Stimulated activated CD4-positive, alpha-beta T cell treated with anti-CD3 and anti-CD28 coated beads, Interleukin-4, amount 100 ng/mL, for 1 hour (primary cell): ENCODE measurements around the gene PALM.
A peak's percentile ranks its signal among the peaks of the same experiment; 100 is the strongest.

Experiments
- DNase-seq: peaks from one replicate; pipeline ENCODE4 v3.0.0-alpha.2; 2020

Gene PALM

GRCh38 chr19:788686-788982 is 79.9 kb downstream of the PALM start:
- no peak for DNase-seq

DNA sequence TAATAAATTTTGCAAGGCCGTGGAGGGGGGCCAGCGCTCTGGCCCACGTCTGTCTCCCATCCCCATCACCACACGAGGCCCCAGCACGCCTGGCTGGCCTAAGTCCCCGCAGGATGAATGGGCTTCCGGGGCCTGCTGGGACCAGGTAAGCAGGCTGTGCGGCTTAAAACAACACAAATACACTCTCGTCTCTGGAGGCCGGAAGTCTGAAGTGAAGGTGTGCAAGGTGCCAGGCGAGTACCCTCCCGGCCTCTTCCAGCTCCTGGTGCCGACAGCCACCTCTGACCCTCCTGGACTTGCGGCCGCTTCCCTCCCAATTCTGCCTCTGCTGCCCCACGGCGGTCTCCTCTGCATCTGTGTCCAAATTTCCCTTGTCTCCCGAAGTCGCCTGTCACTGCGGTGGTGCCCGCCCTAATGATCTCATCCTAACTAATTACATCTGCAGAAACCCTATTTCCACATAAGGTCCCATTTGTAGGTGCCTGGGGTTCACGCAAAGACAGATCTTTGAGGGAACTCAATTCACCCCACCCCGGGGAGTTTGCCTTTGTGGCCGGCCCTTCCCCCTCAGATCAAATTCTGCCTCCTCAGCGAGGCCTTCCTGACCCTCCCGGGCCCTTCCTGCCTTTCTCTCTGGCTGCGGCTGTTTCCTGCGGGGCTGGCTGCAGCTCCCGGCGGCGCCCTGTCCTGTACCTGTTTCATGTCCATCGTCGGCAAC is 80.4 kb downstream of the PALM start:
- no peak for DNase-seq

DNA sequence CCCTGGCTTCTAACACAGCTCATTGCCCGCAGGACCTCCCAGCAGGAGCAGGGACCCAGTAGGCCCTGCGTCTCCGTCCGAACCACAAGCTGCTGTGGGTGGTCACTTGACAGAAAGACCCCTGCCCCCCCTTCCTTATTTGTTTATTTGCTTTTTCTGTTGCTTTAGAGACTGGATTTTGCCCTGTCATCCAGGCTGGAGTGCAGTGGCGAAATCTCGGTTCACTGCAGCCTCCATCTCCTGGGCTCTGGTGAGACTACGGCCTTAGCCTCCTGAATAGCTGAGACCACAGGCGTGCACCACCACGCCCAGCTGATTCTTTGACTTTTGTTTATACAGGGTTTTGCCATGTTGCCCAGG is 80.9 kb downstream of the PALM start:
- no peak for DNase-seq

DNA sequence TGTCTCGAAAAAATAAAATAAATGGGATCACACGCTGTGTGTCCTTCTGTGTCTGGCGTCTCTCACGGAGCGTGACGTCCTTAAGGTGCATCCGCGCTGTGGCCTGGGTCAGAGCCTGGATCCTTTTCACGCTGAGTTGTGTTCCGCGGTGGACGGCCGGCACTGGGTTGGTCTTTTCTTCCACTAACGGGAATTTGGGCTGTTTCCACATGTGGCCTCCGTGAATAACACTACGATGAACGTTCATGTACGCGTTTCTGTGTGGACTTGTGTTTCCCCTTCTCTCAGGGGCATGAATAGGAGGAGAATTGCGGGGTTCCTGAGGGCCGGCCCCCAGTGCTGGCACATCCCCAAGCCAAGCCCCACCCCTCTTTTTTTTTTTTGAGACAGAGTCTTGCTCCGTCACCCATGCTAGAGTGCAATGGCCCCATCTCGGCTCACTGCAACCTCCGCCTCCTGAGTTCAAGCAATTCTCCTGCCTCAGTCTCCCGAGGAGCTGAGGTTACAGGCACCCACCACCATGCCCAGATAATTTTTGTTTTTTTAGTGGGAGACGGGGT is 82.4 kb downstream of the PALM start:
- DNase-seq = no peak

- no peak for DNase-seq
Measured at GRCh38 chr19:791567-792305, 83.0 kb downstream of the PALM start.

- DNase-seq = no peak
Measured at GRCh38 chr19:792306-792885, 83.7 kb downstream of the PALM start.

- DNase-seq = no peak
Measured at GRCh38 chr19:793806-794205, 85.1 kb downstream of the PALM start.

DNA sequence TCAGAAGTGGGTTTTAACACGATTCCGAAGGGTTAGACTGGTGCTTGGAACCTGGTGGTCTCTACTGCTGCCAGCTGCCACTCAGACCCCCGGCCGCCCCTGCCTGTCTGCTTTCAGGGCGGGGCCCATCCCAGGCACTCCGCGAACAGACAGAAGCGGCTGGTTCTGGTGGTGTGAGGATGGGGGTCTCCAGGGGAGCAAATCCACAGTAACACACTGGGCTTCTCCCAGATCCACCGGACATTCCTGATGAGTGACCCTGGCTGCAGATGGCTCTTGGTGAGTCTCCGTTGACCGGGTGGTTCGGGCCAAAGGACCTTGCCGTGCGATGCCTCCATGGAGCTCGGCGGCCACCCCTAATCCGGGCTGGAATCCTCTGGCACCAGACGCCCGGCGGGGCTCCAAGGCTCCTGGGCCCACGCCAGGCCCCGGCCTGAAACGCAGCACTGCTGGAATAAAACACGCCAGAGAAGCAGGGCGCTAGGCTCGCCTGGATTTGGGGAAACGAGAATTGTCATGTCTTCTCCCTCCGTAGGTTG is 86.4 kb downstream of the PALM start:
- DNase-seq = no peak

- no peak for DNase-seq
Measured at GRCh38 chr19:795691-796581, 87.2 kb downstream of the PALM start.

DNA sequence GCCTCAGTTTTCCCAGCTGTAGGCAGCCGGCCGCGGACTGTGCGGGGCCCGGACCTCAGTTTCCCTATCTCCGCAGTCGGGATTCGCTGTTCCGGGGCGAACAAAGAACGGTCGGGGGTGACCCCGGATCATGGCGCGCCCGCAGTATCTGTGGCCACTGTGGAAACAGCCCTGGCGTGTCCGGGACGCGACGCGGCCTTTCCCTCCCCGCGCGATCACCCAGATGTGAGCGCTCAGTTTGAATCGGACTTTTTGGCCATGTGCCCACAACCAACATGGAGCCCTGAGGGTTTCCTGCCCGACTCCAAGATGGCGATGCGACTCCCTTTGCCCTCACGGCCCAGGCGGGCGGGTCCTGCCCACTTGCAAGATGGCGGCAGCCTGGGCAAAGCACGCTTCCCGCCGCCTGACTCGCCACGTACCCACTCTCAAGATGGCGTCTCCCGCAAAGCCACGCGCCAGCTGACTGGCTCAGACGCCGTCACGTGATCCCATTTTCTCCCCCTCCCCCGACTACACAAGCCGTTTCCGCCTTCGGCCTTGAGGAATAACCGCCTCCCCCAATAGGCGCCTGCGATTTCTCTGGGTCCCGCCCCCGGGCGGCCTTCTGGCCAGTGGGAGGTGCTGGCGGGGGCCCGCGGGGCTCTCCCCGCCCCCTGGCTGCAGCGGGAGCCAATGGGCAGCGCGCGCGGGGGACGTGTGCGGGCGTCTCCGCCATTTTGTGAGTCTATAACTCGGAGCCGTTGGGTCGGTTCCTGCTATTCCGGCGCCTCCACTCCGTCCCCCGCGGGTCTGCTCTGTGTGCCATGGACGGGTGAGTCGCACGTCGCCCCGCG is 88.2 kb downstream of the PALM start, which contains the start of gene PTBP1:
PTBP1 (plus strand) TSS at position 761 of the 836 bp plus-strand sequence; CDS start at position 807, 46 bp downstream.
- peak; percentile 97 for DNase-seq
